GM19240 (cell line): ENCODE measurements around the gene GEMIN4.
A peak's percentile ranks its signal among the peaks of the same experiment; 100 is the strongest.
"Not testable (repeated sequence)": the region's sequence is repeated elsewhere in the genome, so short reads cannot be mapped to it uniquely, and the experiment has no call there.

Experiments used
- DNase-seq: peaks from one replicate; pipeline ENCODE4 v3.0.0; 2011; ENCODE audit warnings: low spot score; ENCODE audit not compliant: insufficient read length

Gene GEMIN4

DNA sequence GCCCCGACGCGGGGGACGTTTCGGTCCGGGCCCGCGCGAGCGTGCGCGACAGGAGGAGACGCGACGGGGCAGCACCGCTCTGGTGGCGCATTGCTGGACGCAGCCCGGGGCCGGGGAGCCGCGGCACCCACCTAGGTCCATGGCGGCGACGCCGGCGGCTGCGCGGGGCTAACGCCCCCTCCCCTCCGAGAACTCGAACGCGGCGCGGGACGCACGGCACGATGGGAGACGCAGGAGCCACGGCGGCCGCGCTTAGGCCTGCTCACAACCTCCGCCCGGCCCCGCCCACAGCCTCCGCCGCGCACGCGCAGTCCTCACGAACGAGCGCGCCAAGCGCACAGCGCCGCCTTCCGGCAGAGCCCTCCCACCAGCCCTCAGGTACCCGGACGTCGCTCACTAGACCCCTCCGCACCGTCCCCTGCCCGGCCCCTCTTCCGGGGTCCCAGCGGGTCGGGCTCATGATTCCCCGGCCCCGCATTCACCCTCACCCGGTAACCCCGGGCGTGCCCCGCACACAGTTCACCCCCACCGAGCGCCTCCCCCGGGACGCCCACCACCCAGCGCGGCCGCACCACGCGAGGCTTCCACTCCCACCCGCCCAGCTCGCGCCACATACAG lies at the start of gene GEMIN4:
Gene GEMIN4, minus strand, starts transcription at position 263 of the 618 bp plus-strand sequence. Its CDS starts 122 bp downstream, at position 141.
- DNase-seq, result peak; percentile 89

- no peak for DNase-seq
Observed at GRCh38 chr17:801660-802059, 49.6 kb upstream of the GEMIN4 start.

DNA sequence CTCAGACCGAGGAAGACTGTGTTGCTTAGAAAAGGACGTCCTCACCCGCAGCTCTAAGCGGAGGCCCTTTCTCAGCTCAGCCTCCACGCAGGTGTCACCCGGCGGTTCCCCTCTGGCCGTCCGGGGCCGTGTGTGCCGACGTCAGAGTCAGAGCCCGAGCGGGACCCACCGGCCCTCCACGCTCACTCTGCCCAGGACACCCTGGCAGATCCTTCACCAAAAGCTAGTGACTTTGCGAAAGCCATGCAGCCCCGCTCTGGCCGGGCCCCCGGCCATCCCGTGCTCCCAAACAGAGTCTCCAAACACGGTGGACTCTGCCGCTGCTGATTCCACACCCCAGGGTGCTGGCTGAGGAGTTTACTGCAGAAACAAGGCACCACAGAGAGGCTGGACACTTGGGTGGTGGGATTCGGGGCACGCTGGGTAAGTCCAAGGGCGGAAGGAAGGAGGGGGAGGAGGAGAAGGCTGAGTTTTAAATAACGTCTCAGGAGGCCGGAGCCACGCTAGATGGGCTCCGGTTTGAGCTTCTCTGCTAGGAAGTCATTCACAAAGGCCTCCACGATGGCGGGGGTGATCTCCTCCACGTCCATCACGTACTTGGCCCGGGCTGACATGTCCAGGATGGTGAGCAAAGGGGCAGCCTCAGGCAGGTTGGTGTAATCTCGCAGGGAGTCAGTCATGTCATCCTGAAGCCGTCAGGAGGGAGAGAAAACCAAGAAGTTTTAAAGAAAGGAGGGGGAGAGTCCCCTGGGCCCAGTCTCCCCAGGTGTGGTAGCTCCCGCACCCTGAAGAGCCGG lies 48.6 kb upstream of the GEMIN4 start:
- DNase-seq, result no peak

DNA sequence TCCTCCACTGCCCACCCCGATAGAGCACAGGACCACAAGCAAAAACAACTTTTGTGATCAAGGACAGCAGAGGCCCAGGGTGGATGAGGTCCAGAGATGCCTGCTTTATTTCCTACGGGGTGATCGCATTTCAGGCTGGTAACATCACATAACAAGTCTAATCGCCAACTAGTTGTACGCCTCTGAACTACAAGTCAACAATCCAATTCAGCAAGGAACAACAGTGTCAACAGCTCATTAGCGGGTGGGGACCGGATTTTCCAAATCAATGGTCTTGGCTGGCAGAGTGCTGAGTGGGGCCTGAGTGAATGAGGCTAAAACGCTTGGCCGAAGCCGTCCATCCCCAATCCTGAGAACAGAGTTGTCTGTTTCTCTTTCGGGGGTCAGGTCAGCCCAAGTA lies 47.2 kb upstream of the GEMIN4 start:
- DNase-seq, result no peak

- DNase-seq, result no peak
Observed at GRCh38 chr17:798246-798645, 46.2 kb upstream of the GEMIN4 start.

DNA sequence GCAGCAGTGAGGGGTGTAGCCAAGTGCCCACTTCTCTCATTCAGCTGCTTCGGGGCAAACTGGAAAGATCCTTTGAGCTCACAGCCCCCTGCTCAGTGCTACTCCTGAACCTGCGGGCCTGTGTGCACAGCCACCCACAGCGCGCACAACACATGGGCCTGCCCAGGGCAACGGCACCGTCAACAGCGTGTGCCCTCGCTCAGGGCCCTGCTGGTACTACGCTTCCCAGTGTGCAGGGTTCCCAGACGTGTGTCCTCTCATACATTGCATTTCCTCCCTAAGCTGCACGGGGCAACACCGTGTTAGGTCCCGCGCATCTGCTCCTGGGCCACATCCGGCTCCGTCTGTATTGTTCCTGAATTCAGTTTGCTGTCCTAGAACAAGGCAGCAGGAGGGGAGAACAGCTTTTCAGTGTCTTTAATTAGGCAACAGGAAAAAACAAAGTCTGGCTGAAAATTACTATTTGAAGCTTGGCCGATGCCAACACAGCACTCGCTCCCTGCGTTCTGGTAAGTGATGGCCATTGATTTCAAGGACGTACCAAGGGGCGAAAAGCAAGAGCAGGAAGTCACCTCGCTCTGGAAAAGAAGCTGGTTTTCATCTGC lies 45.3 kb upstream of the GEMIN4 start:
- DNase-seq, result no peak

GRCh38 chr17:796609-797008 lies 44.5 kb upstream of the GEMIN4 start:
- DNase-seq, result no peak

DNA sequence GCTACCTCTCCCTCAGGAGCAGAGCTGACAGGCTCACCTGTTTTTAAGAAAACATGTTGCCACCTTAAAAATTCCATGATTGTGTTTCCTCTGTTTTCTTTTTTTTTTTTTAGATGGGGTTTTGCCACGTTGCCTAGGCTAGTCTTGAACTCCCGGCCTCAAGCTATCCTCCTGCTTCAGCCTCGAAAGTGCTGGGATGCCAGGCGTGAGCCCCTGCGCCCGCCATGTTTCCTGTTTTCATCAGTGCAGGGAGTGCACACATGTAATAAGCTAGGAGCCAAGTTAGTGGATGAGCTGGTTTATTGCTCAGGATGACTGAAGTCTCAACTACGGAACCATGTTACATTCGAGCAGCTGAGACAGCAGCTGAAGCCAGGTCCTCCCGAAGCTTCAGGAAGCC lies 43.7 kb upstream of the GEMIN4 start:
- no peak for DNase-seq

DNA sequence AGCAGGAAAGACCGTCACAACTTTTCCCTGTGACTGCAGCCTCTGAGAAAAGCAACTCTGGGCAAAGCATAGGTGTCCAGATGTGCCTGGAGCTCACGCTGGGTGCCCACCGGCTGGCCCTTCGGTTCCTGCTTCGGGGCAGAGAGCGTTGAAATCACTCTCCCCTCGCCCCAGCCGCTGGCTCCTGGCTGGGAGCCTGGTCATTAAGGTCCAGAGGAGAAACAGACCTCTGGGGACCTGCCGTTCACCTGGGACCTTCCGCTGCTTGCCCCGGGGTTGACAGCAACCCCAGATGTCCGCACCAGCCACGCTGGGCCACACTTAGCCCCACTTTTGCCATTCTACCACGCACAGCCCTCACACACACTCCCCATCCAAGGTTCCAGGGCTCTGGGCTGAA lies 43.2 kb upstream of the GEMIN4 start:
- no peak for DNase-seq

GRCh38 chr17:794876-795275 lies 42.8 kb upstream of the GEMIN4 start:
- peak; percentile 60 for DNase-seq

- no peak for DNase-seq
Observed at GRCh38 chr17:792277-792676, 40.2 kb upstream of the GEMIN4 start.

DNA sequence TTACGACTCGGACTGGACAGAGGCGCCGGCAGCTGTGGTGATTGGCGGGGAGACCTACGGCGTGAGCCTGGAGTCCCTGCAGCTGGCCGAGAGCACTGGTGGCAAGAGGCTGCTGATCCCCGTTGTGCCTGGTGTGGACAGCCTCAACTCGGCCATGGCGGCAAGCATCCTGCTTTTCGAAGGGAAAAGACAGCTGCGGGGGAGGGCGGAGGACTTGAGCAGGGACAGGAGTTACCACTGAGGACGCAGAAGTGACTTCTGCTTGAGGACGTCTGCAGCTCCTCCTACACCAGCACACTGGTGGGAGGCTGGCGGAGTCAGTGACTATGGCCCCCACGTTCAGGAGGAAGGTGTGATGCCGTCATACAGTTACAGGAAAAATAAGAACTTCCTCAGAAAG lies 39.8 kb upstream of the GEMIN4 start:
- DNase-seq, result no peak

- DNase-seq, result not testable (repeated sequence)
Observed at GRCh38 chr17:790874-791247, 38.8 kb upstream of the GEMIN4 start.

GRCh38 chr17:789931-790873 lies 38.1 kb upstream of the GEMIN4 start:
- not testable (repeated sequence) for DNase-seq

DNA sequence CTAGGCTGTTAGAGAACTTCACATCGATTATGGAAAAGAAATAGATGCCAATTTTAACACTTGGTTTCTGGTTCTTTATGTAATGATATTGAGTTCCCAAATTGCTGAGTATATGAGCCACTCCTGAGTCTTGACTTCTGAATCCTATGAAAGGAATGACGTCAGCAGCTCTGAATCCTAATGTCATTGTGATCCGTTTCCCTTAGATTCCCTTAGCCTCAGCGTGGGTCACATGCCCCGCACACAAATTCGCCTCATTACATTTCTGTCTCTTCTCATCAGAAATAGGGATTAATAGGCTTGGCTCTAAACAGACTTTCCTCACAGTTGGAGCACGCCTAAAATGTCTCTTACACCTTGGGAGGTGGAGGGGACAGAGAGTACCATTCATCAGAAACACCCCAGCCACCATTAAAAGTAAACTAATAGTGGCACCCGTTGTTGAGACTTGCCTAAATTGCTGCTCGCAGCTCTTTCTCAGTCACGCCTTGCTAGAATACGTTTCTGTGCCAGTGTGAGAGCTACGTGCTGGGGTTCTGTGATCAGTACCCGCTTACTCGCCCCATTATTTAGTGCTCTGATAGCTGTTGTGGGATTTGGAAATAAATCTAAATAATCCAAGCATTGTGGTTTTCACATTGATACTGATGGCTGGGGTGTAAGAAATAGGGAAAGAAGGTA lies 37.2 kb upstream of the GEMIN4 start:
- no peak for DNase-seq

DNA sequence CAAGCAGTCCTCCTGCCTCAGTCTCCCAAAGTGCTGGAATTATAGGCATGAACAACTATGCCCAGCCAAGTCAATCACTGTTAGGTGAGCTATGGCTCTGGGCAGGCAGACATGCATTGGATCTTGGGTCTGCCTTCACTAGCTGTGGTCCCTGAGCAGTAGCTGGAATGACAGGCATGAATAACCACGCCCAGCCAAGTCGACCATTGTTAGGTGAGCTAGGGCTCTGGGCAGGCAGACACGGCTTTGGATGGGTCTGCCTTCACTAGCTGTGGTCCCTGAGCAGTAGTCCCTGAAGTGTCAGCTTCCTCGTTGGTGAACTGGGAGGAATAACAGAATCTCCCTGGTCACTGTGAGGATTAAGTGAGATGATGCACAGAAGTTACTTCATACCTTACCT lies 36.5 kb upstream of the GEMIN4 start:
- DNase-seq, result no peak

DNA sequence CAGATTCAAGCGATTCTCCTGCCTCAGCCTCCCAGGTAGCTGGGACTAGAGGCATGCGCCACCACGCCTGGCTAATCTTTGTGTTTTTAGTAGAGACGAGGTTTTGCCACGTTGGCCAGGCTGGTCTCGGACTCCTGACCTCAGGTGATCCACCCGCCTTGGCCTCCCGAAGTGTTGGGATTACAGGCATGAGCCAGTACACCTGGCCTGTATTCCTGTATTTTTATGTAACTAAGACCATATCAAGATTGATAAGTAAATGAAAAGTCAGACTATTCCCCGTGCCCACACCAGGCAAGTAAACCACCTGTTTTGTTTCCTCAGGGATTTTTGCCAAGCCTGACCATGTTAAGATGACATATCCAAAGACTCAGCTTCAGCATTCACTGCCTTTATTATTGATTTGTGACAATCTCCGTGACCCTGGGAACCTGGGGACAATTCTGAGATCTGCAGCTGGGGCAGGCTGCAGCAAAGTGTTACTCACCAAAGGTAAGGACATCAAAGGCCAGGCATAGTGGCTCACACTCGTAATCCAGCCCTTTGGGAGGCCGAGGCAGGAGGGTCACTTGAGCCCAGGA lies 35.7 kb upstream of the GEMIN4 start:
- DNase-seq, result no peak

DNA sequence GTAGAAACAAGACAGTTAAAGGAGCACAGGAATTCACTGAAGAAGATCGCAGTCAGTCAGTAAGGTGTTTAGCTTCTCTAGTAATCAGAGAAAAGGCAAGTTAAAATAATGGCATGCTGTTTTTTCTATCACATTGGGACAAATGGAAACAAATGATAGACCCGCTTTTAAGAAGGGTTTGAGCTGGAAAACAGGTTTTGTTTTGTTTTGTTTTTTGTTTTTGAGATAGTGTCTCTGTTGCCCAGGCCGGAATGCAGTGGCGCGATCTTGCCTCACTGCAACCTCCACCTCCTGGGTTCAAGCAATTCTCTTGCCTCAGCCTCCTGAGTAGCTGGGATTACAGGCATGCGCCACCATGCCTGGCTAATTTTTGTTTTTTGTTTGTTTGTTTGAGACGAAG lies 33.8 kb upstream of the GEMIN4 start:
- DNase-seq, result not testable (repeated sequence)

- DNase-seq, result no peak
Observed at GRCh38 chr17:784143-784542, 32.1 kb upstream of the GEMIN4 start.
